ENCODE results near the gene ZNF148. TPM values are rescaled to one million over a fixed set of nuclear protein-coding genes. Genes with fewer than 3 reads are reported as not detected.
A peak's percentile ranks its signal among the peaks of the same experiment; 100 is the strongest.

Gene ZNF148
- total RNA-seq, 1 experiment from 2014 or later: 19.7 TPM

DNA sequence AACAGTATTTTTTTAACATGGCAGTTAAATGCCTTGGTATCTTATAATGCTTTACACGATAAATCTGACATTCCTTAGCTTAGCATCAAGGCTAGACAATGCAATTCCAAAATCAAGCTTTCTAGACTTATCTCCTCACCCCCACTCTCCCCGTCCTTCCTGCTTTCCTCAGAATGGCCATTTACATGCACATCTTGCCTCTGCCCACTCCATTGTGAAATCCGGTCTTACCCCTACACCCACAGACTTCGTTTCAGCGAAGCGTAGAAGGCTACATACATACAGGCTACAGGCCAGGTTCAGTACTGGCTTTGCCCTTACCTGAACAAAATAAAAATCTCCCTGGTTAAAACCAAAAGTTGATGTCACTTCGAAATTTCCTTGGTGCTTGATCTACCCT, 104.0 kb downstream of the ZNF148 start:
- no peak for TF ChIP-seq SMAD3 (CRISPR knock-in tag; IDR thresholded peaks at IDR 0.05; ENCODE audit: borderline replicate concordance)
- TF ChIP-seq ETV6 (CRISPR knock-in tag; IDR thresholded peaks at IDR 0.05): no peak
- TF ChIP-seq, protein P1, sequence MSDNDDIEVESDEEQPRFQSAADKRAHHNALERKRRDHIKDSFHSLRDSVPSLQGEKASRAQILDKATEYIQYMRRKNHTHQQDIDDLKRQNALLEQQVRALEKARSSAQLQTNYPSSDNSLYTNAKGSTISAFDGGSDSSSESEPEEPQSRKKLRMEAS (CRISPR knock-in tag; IDR thresholded peaks at IDR 0.05): no peak
- TF ChIP-seq, protein P2, sequence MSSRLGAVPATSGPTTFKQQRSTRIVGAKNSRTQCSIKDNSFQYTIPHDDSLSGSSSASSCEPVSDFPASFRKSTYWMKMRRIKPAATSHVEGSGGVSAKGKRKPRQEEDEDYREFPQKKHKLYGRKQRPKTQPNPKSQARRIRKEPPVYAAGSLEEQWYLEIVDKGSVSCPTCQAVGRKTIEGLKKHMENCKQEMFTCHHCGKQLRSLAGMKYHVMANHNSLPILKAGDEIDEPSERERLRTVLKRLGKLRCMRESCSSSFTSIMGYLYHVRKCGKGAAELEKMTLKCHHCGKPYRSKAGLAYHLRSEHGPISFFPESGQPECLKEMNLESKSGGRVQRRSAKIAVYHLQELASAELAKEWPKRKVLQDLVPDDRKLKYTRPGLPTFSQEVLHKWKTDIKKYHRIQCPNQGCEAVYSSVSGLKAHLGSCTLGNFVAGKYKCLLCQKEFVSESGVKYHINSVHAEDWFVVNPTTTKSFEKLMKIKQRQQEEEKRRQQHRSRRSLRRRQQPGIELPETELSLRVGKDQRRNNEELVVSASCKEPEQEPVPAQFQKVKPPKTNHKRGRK (CRISPR knock-in tag; IDR thresholded peaks at IDR 0.05; ENCODE audit: borderline replicate concordance): no peak
- ChIA-PET CTCF (no interaction called here), POLR2A (no interaction called here)
- no peak overlapping the region for H3K4me3 Mint-ChIP-seq
- peak overlapping the region; percentile 55 for H3K27ac Mint-ChIP-seq
- no peaks in the 10 kb centered on the region; the same call in 1 of the 2 replicates for H3K27me3 Mint-ChIP-seq (ENCODE audit: low read depth)
- peaks cover 11% of the 10 kb centered on the region for H3K4me1 Mint-ChIP-seq
- H3K36me3 Mint-ChIP-seq: peaks cover 8% of the 10 kb centered on the region
- H3K9me3 Mint-ChIP-seq: peaks cover 5% of the 10 kb centered on the region; the same call in 1 of the 2 replicates
- peak; percentile 87 for ATAC-seq
- no peak for DNase-seq (ENCODE audit: low spot score)

DNA sequence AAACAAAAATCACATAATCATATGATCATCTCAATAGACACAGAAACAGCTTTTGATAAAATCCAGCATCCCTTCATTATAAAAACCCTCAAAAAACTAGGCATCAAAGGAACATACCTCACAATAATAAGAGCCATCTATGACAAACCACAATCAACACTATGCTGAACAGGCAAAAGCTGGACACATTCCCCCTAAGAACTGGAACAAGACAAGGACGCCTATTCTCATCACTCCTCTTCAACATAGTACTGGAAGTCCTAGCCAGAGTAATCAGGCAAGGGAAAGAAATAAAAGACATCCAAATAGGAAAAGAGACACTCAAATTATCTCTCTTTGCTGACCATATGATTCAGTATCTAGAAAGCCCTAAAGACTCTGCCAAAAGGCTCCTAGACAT, 107.7 kb downstream of the ZNF148 start:
- Mint-ChIP-seq H3K4me1 (peaks cover 11% of the 10 kb centered on the region), H3K9me3 (peaks cover 5% of the 10 kb centered on the region; the same call in 1 of the 2 replicates), H3K36me3 (peaks cover 8% of the 10 kb centered on the region), H3K27ac (no peak overlapping the region), H3K27me3 (ENCODE audit: low read depth) (no peaks in the 10 kb centered on the region; the same call in 1 of the 2 replicates), H3K4me3 (no peak overlapping the region)
- ChIA-PET POLR2A (no interaction called here), CTCF (no interaction called here)
- DNase-seq (ENCODE audit: low spot score): no peak
- ATAC-seq: no peak
- TF ChIP-seq TCF7 (CRISPR knock-in tag; IDR thresholded peaks at IDR 0.05; ENCODE audit: low read depth) (no peak), JAZF1 (CRISPR knock-in tag; IDR thresholded peaks at IDR 0.05) (no peak), IRF2 (CRISPR knock-in tag; IDR thresholded peaks at IDR 0.05; ENCODE audit: borderline replicate concordance, low read depth) (no peak), ZNF416 (CRISPR knock-in tag; IDR thresholded peaks at IDR 0.05) (no peak), ZNF423 (CRISPR knock-in tag; IDR thresholded peaks at IDR 0.05) (no peak), ETV6 (CRISPR knock-in tag; IDR thresholded peaks at IDR 0.05) (no peak), RELA (CRISPR knock-in tag; IDR thresholded peaks at IDR 0.05; ENCODE audit: borderline replicate concordance) (no peak), PRRX2 (CRISPR knock-in tag; IDR thresholded peaks at IDR 0.05) (no peak), ELF4 (CRISPR knock-in tag; IDR thresholded peaks at IDR 0.05; ENCODE audit: low read depth) (no peak), TP53 (CRISPR knock-in tag; IDR thresholded peaks at IDR 0.05) (no peak), GRHL2 (CRISPR knock-in tag; IDR thresholded peaks at IDR 0.05; ENCODE audit: insufficient replicate concordance, severe bottlenecking) (no peak)
- TF ChIP-seq, protein P3, sequence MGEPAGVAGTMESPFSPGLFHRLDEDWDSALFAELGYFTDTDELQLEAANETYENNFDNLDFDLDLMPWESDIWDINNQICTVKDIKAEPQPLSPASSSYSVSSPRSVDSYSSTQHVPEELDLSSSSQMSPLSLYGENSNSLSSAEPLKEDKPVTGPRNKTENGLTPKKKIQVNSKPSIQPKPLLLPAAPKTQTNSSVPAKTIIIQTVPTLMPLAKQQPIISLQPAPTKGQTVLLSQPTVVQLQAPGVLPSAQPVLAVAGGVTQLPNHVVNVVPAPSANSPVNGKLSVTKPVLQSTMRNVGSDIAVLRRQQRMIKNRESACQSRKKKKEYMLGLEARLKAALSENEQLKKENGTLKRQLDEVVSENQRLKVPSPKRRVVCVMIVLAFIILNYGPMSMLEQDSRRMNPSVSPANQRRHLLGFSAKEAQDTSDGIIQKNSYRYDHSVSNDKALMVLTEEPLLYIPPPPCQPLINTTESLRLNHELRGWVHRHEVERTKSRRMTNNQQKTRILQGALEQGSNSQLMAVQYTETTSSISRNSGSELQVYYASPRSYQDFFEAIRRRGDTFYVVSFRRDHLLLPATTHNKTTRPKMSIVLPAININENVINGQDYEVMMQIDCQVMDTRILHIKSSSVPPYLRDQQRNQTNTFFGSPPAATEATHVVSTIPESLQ (CRISPR knock-in tag; IDR thresholded peaks at IDR 0.05): no peak
- TF ChIP-seq, protein P4, sequence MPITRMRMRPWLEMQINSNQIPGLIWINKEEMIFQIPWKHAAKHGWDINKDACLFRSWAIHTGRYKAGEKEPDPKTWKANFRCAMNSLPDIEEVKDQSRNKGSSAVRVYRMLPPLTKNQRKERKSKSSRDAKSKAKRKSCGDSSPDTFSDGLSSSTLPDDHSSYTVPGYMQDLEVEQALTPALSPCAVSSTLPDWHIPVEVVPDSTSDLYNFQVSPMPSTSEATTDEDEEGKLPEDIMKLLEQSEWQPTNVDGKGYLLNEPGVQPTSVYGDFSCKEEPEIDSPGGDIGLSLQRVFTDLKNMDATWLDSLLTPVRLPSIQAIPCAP (CRISPR knock-in tag; IDR thresholded peaks at IDR 0.05): no peak
- TF ChIP-seq, protein P5, sequence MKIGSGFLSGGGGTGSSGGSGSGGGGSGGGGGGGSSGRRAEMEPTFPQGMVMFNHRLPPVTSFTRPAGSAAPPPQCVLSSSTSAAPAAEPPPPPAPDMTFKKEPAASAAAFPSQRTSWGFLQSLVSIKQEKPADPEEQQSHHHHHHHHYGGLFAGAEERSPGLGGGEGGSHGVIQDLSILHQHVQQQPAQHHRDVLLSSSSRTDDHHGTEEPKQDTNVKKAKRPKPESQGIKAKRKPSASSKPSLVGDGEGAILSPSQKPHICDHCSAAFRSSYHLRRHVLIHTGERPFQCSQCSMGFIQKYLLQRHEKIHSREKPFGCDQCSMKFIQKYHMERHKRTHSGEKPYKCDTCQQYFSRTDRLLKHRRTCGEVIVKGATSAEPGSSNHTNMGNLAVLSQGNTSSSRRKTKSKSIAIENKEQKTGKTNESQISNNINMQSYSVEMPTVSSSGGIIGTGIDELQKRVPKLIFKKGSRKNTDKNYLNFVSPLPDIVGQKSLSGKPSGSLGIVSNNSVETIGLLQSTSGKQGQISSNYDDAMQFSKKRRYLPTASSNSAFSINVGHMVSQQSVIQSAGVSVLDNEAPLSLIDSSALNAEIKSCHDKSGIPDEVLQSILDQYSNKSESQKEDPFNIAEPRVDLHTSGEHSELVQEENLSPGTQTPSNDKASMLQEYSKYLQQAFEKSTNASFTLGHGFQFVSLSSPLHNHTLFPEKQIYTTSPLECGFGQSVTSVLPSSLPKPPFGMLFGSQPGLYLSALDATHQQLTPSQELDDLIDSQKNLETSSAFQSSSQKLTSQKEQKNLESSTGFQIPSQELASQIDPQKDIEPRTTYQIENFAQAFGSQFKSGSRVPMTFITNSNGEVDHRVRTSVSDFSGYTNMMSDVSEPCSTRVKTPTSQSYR (CRISPR knock-in tag; IDR thresholded peaks at IDR 0.05): no peak
- TF ChIP-seq, protein P6, sequence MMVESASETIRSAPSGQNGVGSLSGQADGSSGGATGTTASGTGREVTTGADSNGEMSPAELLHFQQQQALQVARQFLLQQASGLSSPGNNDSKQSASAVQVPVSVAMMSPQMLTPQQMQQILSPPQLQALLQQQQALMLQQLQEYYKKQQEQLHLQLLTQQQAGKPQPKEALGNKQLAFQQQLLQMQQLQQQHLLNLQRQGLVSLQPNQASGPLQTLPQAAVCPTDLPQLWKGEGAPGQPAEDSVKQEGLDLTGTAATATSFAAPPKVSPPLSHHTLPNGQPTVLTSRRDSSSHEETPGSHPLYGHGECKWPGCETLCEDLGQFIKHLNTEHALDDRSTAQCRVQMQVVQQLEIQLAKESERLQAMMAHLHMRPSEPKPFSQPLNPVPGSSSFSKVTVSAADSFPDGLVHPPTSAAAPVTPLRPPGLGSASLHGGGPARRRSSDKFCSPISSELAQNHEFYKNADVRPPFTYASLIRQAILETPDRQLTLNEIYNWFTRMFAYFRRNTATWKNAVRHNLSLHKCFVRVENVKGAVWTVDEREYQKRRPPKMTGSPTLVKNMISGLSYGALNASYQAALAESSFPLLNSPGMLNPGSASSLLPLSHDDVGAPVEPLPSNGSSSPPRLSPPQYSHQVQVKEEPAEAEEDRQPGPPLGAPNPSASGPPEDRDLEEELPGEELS (CRISPR knock-in tag; IDR thresholded peaks at IDR 0.05): no peak
- TF ChIP-seq, protein P7, sequence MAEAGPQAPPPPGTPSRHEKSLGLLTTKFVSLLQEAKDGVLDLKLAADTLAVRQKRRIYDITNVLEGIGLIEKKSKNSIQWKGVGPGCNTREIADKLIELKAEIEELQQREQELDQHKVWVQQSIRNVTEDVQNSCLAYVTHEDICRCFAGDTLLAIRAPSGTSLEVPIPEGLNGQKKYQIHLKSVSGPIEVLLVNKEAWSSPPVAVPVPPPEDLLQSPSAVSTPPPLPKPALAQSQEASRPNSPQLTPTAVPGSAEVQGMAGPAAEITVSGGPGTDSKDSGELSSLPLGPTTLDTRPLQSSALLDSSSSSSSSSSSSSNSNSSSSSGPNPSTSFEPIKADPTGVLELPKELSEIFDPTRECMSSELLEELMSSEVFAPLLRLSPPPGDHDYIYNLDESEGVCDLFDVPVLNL (CRISPR knock-in tag; IDR thresholded peaks at IDR 0.05; ENCODE audit: borderline replicate concordance, low read depth): no peak
- TF ChIP-seq, protein P8, sequence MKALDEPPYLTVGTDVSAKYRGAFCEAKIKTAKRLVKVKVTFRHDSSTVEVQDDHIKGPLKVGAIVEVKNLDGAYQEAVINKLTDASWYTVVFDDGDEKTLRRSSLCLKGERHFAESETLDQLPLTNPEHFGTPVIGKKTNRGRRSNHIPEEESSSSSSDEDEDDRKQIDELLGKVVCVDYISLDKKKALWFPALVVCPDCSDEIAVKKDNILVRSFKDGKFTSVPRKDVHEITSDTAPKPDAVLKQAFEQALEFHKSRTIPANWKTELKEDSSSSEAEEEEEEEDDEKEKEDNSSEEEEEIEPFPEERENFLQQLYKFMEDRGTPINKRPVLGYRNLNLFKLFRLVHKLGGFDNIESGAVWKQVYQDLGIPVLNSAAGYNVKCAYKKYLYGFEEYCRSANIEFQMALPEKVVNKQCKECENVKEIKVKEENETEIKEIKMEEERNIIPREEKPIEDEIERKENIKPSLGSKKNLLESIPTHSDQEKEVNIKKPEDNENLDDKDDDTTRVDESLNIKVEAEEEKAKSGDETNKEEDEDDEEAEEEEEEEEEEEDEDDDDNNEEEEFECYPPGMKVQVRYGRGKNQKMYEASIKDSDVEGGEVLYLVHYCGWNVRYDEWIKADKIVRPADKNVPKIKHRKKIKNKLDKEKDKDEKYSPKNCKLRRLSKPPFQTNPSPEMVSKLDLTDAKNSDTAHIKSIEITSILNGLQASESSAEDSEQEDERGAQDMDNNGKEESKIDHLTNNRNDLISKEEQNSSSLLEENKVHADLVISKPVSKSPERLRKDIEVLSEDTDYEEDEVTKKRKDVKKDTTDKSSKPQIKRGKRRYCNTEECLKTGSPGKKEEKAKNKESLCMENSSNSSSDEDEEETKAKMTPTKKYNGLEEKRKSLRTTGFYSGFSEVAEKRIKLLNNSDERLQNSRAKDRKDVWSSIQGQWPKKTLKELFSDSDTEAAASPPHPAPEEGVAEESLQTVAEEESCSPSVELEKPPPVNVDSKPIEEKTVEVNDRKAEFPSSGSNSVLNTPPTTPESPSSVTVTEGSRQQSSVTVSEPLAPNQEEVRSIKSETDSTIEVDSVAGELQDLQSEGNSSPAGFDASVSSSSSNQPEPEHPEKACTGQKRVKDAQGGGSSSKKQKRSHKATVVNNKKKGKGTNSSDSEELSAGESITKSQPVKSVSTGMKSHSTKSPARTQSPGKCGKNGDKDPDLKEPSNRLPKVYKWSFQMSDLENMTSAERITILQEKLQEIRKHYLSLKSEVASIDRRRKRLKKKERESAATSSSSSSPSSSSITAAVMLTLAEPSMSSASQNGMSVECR (CRISPR knock-in tag; IDR thresholded peaks at IDR 0.05; ENCODE audit: borderline replicate concordance): no peak
